NB4 (cell line): Measurements from ENCODE around the gene RPTOR.

Source experiments
- POLR2A ChIP-seq: IDR thresholded peaks from 2 replicates; pipeline ENCODE4 v1.6.1; 2011; ENCODE audit warnings: mild to moderate bottlenecking; ENCODE audit not compliant: insufficient read length; ENCODE audit errors: extremely low read depth
- TF ChIP-seq, protein P1 (sequence below): IDR thresholded peaks from one replicate; pipeline ENCODE4 v1.5.1; 2012; ENCODE audit warnings: low read depth, low read length

- TF ChIP-seq, protein P1, sequence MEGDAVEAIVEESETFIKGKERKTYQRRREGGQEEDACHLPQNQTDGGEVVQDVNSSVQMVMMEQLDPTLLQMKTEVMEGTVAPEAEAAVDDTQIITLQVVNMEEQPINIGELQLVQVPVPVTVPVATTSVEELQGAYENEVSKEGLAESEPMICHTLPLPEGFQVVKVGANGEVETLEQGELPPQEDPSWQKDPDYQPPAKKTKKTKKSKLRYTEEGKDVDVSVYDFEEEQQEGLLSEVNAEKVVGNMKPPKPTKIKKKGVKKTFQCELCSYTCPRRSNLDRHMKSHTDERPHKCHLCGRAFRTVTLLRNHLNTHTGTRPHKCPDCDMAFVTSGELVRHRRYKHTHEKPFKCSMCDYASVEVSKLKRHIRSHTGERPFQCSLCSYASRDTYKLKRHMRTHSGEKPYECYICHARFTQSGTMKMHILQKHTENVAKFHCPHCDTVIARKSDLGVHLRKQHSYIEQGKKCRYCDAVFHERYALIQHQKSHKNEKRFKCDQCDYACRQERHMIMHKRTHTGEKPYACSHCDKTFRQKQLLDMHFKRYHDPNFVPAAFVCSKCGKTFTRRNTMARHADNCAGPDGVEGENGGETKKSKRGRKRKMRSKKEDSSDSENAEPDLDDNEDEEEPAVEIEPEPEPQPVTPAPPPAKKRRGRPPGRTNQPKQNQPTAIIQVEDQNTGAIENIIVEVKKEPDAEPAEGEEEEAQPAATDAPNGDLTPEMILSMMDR, result no peak
- no peak for TF ChIP-seq POLR2A
Observed at GRCh38 chr17:80830020-80830780, 285.6 kb downstream of the RPTOR start.
